CD4-positive, CD25-positive, alpha-beta regulatory T cell (primary cell): ENCODE data around the gene PRPF19. TPM values are rescaled to one million over a fixed set of nuclear protein-coding genes. Genes with fewer than 3 reads are reported as not detected.

Experiments
- ATAC-seq, 2 donors: fragments of 150-1000 bp; cut with Tn5 transposase; one replicate each; pipeline ENCODE4 v1.10.0; 2021; ENCODE audit warnings: low read depth in 2 of 2, moderate number of reproducible peaks in 2 of 2, moderate library complexity in 1 of 2
- DNase-seq, 3 donors: peaks; one replicate each; pipeline versions ENCODE4 v3.0.0 to v3.0.0-alpha.2; 2012 to 2022; ENCODE audit warnings: mixed read lengths in 1 of 3
- H3K27ac ChIP-seq: one replicate; pipeline ENCODE4 v1.7.0; 2013; ENCODE audit warnings: mild to moderate bottlenecking, low read length; ENCODE audit not compliant: insufficient read depth, poor library complexity, severe bottlenecking
- H3K27me3 ChIP-seq: one replicate; pipeline ENCODE4 v1.7.0; 2013; ENCODE audit warnings: low read length; ENCODE audit not compliant: control insufficient read depth, insufficient read depth
- H3K36me3 ChIP-seq: one replicate; pipeline ENCODE4 v1.7.0; 2013; ENCODE audit warnings: mild to moderate bottlenecking, low read length, moderate library complexity; ENCODE audit not compliant: control insufficient read depth, insufficient read depth
- H3K4me1 ChIP-seq: 2 replicates; pipeline ENCODE4 v1.7.0; 2013; ENCODE audit warnings: mild to moderate bottlenecking, low read length; ENCODE audit not compliant: insufficient read depth, control insufficient read depth, poor library complexity, severe bottlenecking
- H3K4me3 ChIP-seq: one replicate; pipeline ENCODE4 v1.7.0; 2013; ENCODE audit warnings: low read depth, mild to moderate bottlenecking, low read length, moderate library complexity
- H3K9me3 ChIP-seq, 2 experiments: 1 replicate in 1 of 2; 2 replicates in 1 of 2; pipeline ENCODE4 v1.7.0; 2013; ENCODE audit warnings: low read length in 2 of 2, mild to moderate bottlenecking in 1 of 2, moderate library complexity in 1 of 2; ENCODE audit not compliant: control insufficient read depth in 2 of 2
- H3K27ac Mint-ChIP-seq, 3 donors: one replicate each; pipeline ENCODE4 v1.8.0; 2020 to 2022; ENCODE audit warnings: mild to moderate bottlenecking in 3 of 3, mixed read lengths in 3 of 3, moderate library complexity in 2 of 3
- H3K27me3 Mint-ChIP-seq: one replicate; pipeline ENCODE4 v1.8.0; 2022; ENCODE audit warnings: mild to moderate bottlenecking, mixed read lengths
- H3K36me3 Mint-ChIP-seq: one replicate; pipeline ENCODE4 v1.8.0; 2020; ENCODE audit warnings: mixed read lengths
- H3K4me1 Mint-ChIP-seq, 4 donors: one replicate each; pipeline ENCODE4 v1.8.0; 2020 to 2022; ENCODE audit warnings: mixed read lengths in 4 of 4, mild to moderate bottlenecking in 1 of 4
- H3K4me3 Mint-ChIP-seq, 4 donors: one replicate each; pipeline ENCODE4 v1.8.0; 2020 to 2022; ENCODE audit warnings: mild to moderate bottlenecking in 4 of 4, mixed read lengths in 4 of 4, moderate library complexity in 3 of 4
- H3K9me3 Mint-ChIP-seq, 7 donors: one replicate each; pipeline ENCODE4 v1.8.0; 2020 to 2022; ENCODE audit warnings: mixed read lengths in 7 of 7, mild to moderate bottlenecking in 3 of 7, moderate library complexity in 2 of 7
- polyA plus RNA-seq, 4 donors: library from polyadenylated mRNA; unstranded; fragments of 300-500 nt; fragmentation: Illumina TruSeq; gene quantifications; one replicate each; pipeline ENCODE4 v1.2.3, GENCODE V29; 2021
- total RNA-seq: library from RNA; stranded (reverse); gene quantifications from one replicate; pipeline ENCODE4 v1.2.3, GENCODE V29; 2022

PRPF19 gene
- total and polyA plus RNA-seq, 5 donors from 2014 or later = 13.6 to 67.6 (median 13.9) TPM

DNA sequence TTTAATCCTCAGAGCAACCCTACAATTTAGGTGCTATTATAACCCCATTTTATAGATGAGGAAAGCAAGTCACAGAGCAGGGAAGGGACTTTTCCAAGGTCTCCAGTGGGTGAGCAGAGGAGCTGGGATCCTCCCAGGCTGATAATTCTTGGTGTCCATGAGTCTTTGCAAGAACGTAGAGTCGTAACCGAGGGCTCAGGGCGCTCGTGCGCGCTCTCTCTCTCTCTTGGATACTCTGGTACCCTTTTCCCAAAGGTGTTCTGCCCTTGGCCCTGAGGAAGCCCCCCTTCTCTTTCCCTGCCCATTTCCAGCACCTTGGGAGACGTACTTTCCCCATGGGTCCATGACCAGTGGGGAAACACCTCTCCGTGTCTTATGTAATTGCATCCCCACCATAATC lies 44.2 kb downstream of the PRPF19 start:
- Histone ChIP-seq H3K27ac (no peak overlapping the region), H3K9me3 (no peaks in the 10 kb centered on the region), H3K4me1 (peaks cover 13% of the 10 kb centered on the region), H3K27me3 (no peaks in the 10 kb centered on the region), H3K4me3 (no peak overlapping the region), H3K36me3 (no peaks in the 10 kb centered on the region)
- H3K27me3 Mint-ChIP-seq = no peaks in the 10 kb centered on the region
- no peak overlapping the region for H3K4me3 Mint-ChIP-seq
- peaks cover 0 to 1% (median 0%) of the 10 kb centered on the region in 7 donors for H3K9me3 Mint-ChIP-seq
- H3K4me1 Mint-ChIP-seq = peaks cover 0 to 17% (median 9%) of the 10 kb centered on the region in 4 donors
- H3K36me3 Mint-ChIP-seq = no peaks in the 10 kb centered on the region
- DNase-seq (no peak), ATAC-seq (no peak)
- H3K27ac Mint-ChIP-seq = no peak overlapping the region

GRCh38 chr11:60860943-60861342 lies 45.4 kb downstream of the PRPF19 start:
- H3K27ac ChIP-seq = no peak overlapping the region
- H3K4me3 ChIP-seq = no peak overlapping the region
- H3K4me1 ChIP-seq = peaks cover 13% of the 10 kb centered on the region
- H3K36me3 ChIP-seq = no peaks in the 10 kb centered on the region
- H3K27me3 ChIP-seq = no peaks in the 10 kb centered on the region
- no peak for ATAC-seq
- no peaks in the 10 kb centered on the region for H3K9me3 ChIP-seq
- Mint-ChIP-seq H3K9me3 (peaks cover 0 to 1% (median 0%) of the 10 kb centered on the region in 7 donors), H3K4me3 (no peak overlapping the region), H3K36me3 (no peaks in the 10 kb centered on the region), H3K27ac (no peak overlapping the region), H3K27me3 (no peaks in the 10 kb centered on the region), H3K4me1 (peaks cover 0 to 17% (median 9%) of the 10 kb centered on the region in 4 donors)
- DNase-seq = no peak

DNA sequence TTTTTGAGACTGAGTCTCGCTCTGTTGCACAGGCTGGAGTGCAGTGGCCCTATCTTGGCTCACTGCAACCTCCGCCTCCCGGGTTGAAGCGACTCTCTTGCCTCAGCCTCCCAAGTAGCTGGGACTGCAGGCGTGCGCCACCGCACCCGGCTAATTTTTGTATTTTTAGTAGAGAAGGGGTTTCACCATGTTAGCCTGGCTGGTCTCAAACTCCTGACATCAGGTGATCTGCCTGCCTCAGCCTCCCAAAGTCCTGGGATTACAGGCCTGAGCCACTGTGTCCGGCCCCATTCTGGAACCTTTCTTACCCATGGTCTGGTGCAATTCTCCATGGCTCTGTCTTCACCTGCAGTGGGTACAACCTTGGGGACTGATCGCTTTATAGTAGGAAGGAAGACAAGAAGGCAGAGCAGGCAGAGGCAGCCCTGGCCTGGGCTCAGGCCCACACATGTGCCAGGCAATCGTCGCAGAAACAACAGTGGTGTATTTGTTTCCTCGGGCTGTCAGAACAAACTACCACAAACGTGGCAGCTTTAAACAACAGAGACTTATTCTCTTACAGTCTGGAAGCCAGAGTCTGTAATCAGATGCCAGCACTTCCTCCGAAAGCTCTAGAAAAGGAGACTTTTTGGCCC lies 46.7 kb downstream of the PRPF19 start:
- no peaks in the 10 kb centered on the region for H3K9me3 Mint-ChIP-seq
- H3K4me1 ChIP-seq = peaks cover 13% of the 10 kb centered on the region
- H3K4me1 Mint-ChIP-seq = peaks cover 0 to 20% (median 9%) of the 10 kb centered on the region in 4 donors
- H3K9me3 ChIP-seq = no peaks in the 10 kb centered on the region
- peak overlapping the region in 2 of 3 donors; percentile 44 to 81 for H3K27ac Mint-ChIP-seq
- no peak overlapping the region for H3K4me3 Mint-ChIP-seq
- no peaks in the 10 kb centered on the region for H3K27me3 Mint-ChIP-seq
- H3K27ac ChIP-seq = no peak overlapping the region
- H3K27me3 ChIP-seq = no peaks in the 10 kb centered on the region
- no peak for DNase-seq
- no peak for ATAC-seq
- H3K36me3 ChIP-seq = no peaks in the 10 kb centered on the region
- no peak overlapping the region for H3K4me3 ChIP-seq
- no peaks in the 10 kb centered on the region for H3K36me3 Mint-ChIP-seq

DNA sequence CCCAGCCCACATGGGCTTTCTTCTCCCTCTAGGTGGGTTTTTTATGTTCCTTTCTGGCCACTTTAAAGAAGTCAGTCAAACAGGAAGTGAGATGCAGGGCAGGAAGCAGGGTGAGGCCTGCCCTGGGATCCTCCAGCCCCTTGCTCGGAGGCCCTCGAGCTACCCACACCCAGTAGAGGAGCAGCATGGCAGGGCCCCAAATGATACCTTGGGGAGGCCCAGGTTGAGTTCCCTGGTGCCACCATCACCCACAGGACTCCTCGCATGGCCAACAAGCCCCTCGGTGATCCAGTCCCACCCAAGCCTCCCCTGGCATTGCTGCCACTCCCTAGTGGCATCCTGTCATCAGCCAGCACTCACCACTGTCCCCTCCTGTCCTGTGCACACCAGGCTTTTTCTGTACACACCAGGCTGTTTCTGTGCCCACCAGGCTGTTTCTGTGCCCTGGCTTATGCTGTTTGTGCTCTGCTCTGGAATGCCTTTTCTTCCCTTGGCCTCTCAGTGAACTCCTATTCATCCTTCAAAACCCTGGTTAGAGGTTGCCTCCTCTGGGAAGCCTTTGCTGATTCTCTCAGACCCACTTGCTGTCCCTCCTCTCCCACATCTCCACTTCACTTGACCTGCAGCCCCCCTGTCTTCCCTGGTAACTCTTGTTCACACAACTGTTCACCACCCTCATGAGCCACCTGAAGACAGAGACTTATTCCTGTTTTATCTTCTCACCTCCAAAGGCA lies 47.5 kb downstream of the PRPF19 start:
- Mint-ChIP-seq H3K36me3 (no peaks in the 10 kb centered on the region), H3K27me3 (no peaks in the 10 kb centered on the region), H3K9me3 (no peaks in the 10 kb centered on the region), H3K4me3 (peak overlapping the region in 1 of 4 donors; percentile 46), H3K4me1 (peaks cover 0 to 20% (median 9%) of the 10 kb centered on the region in 4 donors), H3K27ac (peak overlapping the region; percentile 44 to 79 (median 52))
- DNase-seq (peak in 1 of 3 donors; percentile 53), ATAC-seq (peak in 1 of 2 donors; percentile 37)
- no peak overlapping the region for H3K27ac ChIP-seq
- no peaks in the 10 kb centered on the region for H3K9me3 ChIP-seq
- no peaks in the 10 kb centered on the region for H3K27me3 ChIP-seq
- H3K36me3 ChIP-seq = no peaks in the 10 kb centered on the region
- H3K4me3 ChIP-seq = no peak overlapping the region
- peaks cover 13% of the 10 kb centered on the region for H3K4me1 ChIP-seq

GRCh38 chr11:60858236-60858635 lies 48.1 kb downstream of the PRPF19 start:
- Histone ChIP-seq H3K27me3 (no peaks in the 10 kb centered on the region), H3K27ac (no peak overlapping the region), H3K36me3 (no peaks in the 10 kb centered on the region), H3K4me3 (no peak overlapping the region), H3K9me3 (no peaks in the 10 kb centered on the region), H3K4me1 (peaks cover 13% of the 10 kb centered on the region)
- ATAC-seq (no peak), DNase-seq (no peak)
- no peaks in the 10 kb centered on the region for H3K36me3 Mint-ChIP-seq
- H3K27ac Mint-ChIP-seq = peak overlapping the region in 1 of 3 donors; percentile 79
- no peaks in the 10 kb centered on the region for H3K27me3 Mint-ChIP-seq
- H3K4me3 Mint-ChIP-seq = no peak overlapping the region
- peaks cover 0 to 20% (median 9%) of the 10 kb centered on the region in 4 donors for H3K4me1 Mint-ChIP-seq
- H3K9me3 Mint-ChIP-seq = no peaks in the 10 kb centered on the region

- no peaks in the 10 kb centered on the region for H3K9me3 Mint-ChIP-seq
- Histone ChIP-seq H3K4me3 (no peak overlapping the region), H3K4me1 (peaks cover 13% of the 10 kb centered on the region), H3K27ac (no peak overlapping the region), H3K36me3 (no peaks in the 10 kb centered on the region), H3K27me3 (no peaks in the 10 kb centered on the region), H3K9me3 (no peaks in the 10 kb centered on the region)
- no peaks in the 10 kb centered on the region for H3K36me3 Mint-ChIP-seq
- peak overlapping the region in 1 of 3 donors; percentile 56 for H3K27ac Mint-ChIP-seq
- ATAC-seq (no peak), DNase-seq (no peak)
- H3K27me3 Mint-ChIP-seq = no peaks in the 10 kb centered on the region
- H3K4me3 Mint-ChIP-seq = no peak overlapping the region
- peaks cover 0 to 20% (median 9%) of the 10 kb centered on the region in 4 donors for H3K4me1 Mint-ChIP-seq
Observed at GRCh38 chr11:60857378-60858232, 48.8 kb downstream of the PRPF19 start.

DNA sequence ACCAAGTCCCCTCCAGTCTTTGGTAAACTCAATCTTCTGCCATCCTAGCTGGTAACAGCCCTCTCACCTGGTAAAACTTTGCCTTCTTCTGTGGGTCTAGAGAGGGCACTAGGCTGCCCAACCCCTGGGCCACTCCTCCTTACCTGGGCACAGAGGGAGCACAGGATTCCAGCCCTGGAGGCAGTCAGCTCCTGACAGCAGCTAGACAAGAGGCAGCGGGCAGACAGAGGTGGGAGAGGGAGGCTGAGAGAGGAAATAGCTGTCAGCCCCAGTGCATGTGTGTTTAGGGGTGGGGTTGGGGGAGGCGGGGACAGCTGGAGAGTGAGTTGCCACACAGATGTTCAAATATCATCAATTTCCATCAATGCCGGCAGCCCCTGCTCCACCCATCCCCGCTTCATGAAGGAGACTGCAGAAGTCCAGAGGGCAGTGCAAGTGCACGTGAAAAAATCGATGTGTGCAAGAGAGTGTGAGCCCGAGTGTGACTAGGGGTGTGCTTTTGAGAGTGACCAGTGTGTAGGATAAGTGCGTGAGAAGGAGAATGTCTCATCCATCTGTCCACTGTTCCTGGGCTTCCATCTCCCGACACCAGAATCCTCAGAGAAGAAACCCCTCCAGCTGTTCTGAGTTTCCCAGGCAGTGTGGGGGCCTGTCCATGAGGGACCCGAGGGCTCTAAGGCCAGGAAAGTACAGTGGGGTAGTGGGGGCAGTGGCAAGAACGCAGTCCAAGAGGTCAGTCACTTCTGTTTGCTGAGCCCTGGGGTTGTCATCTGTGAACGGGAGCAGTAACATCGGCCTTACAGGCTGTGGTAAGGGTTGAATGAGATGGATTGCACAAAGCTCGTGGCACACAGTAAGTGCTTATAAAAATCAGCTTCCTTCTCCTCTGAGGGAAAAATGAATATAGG lies 50.4 kb downstream of the PRPF19 start, which contains the start of gene PTGDR2:
Gene PTGDR2, minus strand, starts transcription at position 225 of the 908 bp plus-strand sequence. CDS start 2,228 bp downstream, outside the sequence.
- Mint-ChIP-seq H3K27ac (peak within 1 kb of the TSS in 2 of 3 donors; percentile 43 to 48), H3K36me3 (peaks cover 10% of the 10 kb centered on the region), H3K9me3 (no peaks in the 10 kb centered on the region), H3K27me3 (no peaks in the 10 kb centered on the region), H3K4me1 (peaks cover 0 to 20% (median 9%) of the 10 kb centered on the region in 4 donors), H3K4me3 (no peak within 1 kb of the TSS)
- Histone ChIP-seq H3K9me3 (no peaks in the 10 kb centered on the region), H3K36me3 (peaks cover 7% of the 10 kb centered on the region), H3K4me3 (no peak within 1 kb of the TSS), H3K4me1 (peaks cover 13% of the 10 kb centered on the region), H3K27me3 (no peaks in the 10 kb centered on the region), H3K27ac (no peak within 1 kb of the TSS)
- DNase-seq (no peak), ATAC-seq (peak in 1 of 2 donors; percentile 28)
